ENCODE data around the gene CPN1.

Gene CPN1

DNA sequence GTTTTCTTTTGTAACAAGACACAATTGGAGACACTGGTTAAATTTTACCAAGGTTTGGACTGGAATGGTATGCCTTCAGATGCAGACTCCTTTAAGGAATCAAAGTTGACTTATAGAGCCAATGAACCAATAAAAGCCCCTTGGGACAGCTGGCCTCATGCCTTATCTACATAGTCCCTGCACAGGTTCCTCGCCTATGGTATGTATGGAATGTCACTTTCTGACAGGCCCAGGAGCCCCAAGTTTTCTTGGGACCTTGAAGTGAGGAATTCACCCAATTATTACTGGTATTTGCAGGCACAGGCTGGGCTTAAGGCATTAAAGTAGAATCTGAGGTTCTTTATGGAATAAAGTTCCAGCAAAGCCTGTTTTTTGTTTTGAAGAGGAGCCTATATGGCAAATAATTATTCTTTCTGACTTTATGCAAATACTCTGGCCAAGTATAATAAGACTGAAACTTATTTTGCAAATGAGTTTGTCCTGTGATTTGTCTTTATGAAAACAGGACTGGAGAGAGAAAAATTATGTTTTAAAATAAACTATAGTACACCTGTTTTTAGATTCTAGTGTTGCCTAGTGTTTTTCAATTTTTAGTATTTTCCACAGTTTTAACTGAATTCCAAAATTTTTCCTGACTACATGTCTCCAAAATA lies 47.8 kb downstream of the CPN1 start:
- no peaks in the 10 kb centered on the region for H3K4me1 ChIP-seq (ENCODE audit: control insufficient read depth, insufficient read depth, low read length, poor library complexity, severe bottlenecking)
- no peak for DNase-seq
- H3K27ac ChIP-seq (ENCODE audit: insufficient read depth, low read length, poor library complexity, severe bottlenecking): no peak overlapping the region
- H3K4me3 ChIP-seq (ENCODE audit: insufficient read depth, low read depth, low read length, poor library complexity, severe bottlenecking): no peak overlapping the region
- no peaks in the 10 kb centered on the region for H3K27me3 ChIP-seq (replicated peaks; ENCODE audit: control insufficient read depth, insufficient read depth, low read length, poor library complexity, severe bottlenecking)
- H3K9me3 ChIP-seq (ENCODE audit: control insufficient read depth, low read length): no peaks in the 10 kb centered on the region
- H3K36me3 ChIP-seq (ENCODE audit: control insufficient read depth, insufficient read depth, low read length): no peaks in the 10 kb centered on the region

DNA sequence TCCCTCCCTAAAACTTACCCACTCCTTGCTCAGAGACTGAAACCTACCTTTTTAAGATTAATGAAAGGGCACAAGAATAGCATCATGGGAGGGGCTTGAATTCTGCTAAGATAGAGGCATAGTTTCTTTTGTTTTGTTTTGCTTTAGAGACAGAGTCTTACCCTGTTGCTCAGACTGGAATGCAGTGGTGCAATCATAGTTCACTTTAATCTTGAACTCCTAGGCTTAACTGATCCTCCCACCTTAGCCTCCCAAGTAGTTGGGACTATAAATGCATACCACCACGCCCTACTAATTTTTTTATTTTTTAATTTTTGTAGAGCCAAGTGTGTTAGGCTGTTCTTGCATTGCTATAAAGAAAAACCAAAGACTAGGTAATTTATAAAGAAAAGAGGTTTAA lies 54.3 kb downstream of the CPN1 start:
- Histone ChIP-seq H3K4me3 (ENCODE audit: insufficient read depth, low read depth, low read length, poor library complexity, severe bottlenecking) (no peak overlapping the region), H3K27me3 (replicated peaks; ENCODE audit: control insufficient read depth, insufficient read depth, low read length, poor library complexity, severe bottlenecking) (no peaks in the 10 kb centered on the region), H3K27ac (ENCODE audit: insufficient read depth, low read length, poor library complexity, severe bottlenecking) (no peak overlapping the region), H3K36me3 (ENCODE audit: control insufficient read depth, insufficient read depth, low read length) (no peaks in the 10 kb centered on the region), H3K9me3 (ENCODE audit: control insufficient read depth, low read length) (peaks cover 3% of the 10 kb centered on the region), H3K4me1 (ENCODE audit: control insufficient read depth, insufficient read depth, low read length, poor library complexity, severe bottlenecking) (no peaks in the 10 kb centered on the region)
- no peak for DNase-seq

DNA sequence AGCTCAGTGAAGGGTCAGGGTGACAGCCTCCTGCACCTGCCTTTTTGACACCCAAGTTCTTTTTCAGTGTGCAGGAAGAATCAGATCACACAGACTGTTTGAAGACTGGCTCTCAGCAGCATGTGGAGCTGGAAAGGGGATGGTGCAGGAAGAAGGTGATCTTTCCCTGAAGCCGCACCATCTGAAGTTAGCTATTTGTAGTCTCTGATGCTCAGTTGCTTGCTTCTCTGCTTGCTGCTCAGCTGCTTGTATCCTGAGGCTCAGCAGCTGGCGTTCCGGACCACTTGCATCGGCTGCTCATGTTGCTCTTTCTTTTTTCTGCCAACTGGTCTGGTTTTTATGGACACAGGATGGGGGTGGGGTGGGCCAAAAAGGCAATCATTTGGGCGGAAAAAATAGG lies 56.1 kb downstream of the CPN1 start:
- no peaks in the 10 kb centered on the region for H3K27me3 ChIP-seq (replicated peaks; ENCODE audit: control insufficient read depth, insufficient read depth, low read length, poor library complexity, severe bottlenecking)
- H3K27ac ChIP-seq (ENCODE audit: insufficient read depth, low read length, poor library complexity, severe bottlenecking): no peak overlapping the region
- DNase-seq: no peak
- peaks cover 3% of the 10 kb centered on the region for H3K9me3 ChIP-seq (ENCODE audit: control insufficient read depth, low read length)
- H3K4me3 ChIP-seq (ENCODE audit: insufficient read depth, low read depth, low read length, poor library complexity, severe bottlenecking): no peak overlapping the region
- no peaks in the 10 kb centered on the region for H3K36me3 ChIP-seq (ENCODE audit: control insufficient read depth, insufficient read depth, low read length)
- no peaks in the 10 kb centered on the region for H3K4me1 ChIP-seq (ENCODE audit: control insufficient read depth, insufficient read depth, low read length, poor library complexity, severe bottlenecking)

DNA sequence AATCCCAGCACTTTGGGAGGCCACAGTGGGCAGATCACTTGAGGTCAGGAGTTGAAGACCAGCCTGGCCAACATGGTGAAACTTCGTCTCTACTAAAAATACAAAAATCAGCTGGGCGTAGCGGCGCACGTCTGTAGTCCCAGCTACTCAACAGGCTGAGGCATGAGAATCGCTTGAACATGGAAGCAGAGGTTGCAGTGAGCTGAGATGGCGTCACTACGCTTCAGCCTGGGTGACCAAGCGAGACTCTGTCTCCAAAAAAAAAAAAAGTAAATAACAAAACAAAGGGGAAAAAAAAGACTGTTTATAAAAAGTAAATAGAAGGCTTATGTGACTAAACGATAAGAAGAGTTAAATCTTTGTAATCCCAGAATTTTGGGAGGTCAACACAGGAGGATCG lies 56.9 kb downstream of the CPN1 start:
- H3K27me3 ChIP-seq (replicated peaks; ENCODE audit: control insufficient read depth, insufficient read depth, low read length, poor library complexity, severe bottlenecking): no peaks in the 10 kb centered on the region
- no peak overlapping the region for H3K27ac ChIP-seq (ENCODE audit: insufficient read depth, low read length, poor library complexity, severe bottlenecking)
- H3K36me3 ChIP-seq (ENCODE audit: control insufficient read depth, insufficient read depth, low read length): no peaks in the 10 kb centered on the region
- DNase-seq: no peak
- H3K4me1 ChIP-seq (ENCODE audit: control insufficient read depth, insufficient read depth, low read length, poor library complexity, severe bottlenecking): no peaks in the 10 kb centered on the region
- H3K4me3 ChIP-seq (ENCODE audit: insufficient read depth, low read depth, low read length, poor library complexity, severe bottlenecking): no peak overlapping the region
- H3K9me3 ChIP-seq (ENCODE audit: control insufficient read depth, low read length): peaks cover 3% of the 10 kb centered on the region

DNA sequence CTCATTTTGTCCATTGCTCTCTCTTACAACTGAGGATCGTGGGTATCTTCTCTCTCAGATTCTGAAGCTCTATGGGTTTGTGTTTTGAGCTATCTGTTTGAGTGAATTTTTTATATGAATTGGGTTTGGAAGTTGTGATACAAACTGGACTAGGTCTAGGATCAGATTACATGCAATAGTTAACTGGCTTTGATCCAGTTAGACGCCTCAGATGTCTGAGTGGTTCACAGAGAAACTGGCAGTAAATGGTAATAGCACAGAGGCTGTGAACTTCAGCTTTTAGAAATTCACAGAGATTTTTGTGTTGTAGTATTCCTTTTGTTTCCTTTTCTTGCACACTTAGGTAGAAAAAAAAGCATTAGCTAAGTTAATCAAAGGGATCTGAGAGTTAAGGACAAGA lies 59.3 kb downstream of the CPN1 start:
- no peak overlapping the region for H3K27ac ChIP-seq (ENCODE audit: insufficient read depth, low read length, poor library complexity, severe bottlenecking)
- no peak for DNase-seq
- no peak overlapping the region for H3K4me3 ChIP-seq (ENCODE audit: insufficient read depth, low read depth, low read length, poor library complexity, severe bottlenecking)
- H3K27me3 ChIP-seq (replicated peaks; ENCODE audit: control insufficient read depth, insufficient read depth, low read length, poor library complexity, severe bottlenecking): no peaks in the 10 kb centered on the region
- no peaks in the 10 kb centered on the region for H3K36me3 ChIP-seq (ENCODE audit: control insufficient read depth, insufficient read depth, low read length)
- H3K4me1 ChIP-seq (ENCODE audit: control insufficient read depth, insufficient read depth, low read length, poor library complexity, severe bottlenecking): no peaks in the 10 kb centered on the region
- no peaks in the 10 kb centered on the region for H3K9me3 ChIP-seq (ENCODE audit: control insufficient read depth, low read length)

DNA sequence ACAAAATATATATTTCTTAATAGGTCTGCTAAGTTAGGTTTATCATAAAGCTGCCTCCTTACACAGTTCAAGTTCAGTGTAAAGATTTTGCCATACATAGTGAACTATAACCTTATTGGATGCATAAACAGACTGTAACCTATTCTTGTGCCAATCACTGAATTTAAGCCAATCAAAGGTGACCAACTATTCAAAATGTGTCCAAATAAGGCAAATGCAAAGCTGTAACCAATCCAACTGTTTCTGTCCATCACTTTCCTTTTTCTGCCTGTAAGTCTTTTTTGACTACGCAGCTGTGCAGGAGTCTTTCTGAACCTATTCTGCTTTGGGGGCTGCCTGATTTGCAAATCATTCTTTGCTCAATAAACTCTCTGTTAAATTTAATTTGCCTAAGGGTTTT lies 60.3 kb downstream of the CPN1 start:
- DNase-seq: no peak
- H3K27me3 ChIP-seq (replicated peaks; ENCODE audit: control insufficient read depth, insufficient read depth, low read length, poor library complexity, severe bottlenecking): no peaks in the 10 kb centered on the region
- H3K36me3 ChIP-seq (ENCODE audit: control insufficient read depth, insufficient read depth, low read length): no peaks in the 10 kb centered on the region
- no peaks in the 10 kb centered on the region for H3K4me1 ChIP-seq (ENCODE audit: control insufficient read depth, insufficient read depth, low read length, poor library complexity, severe bottlenecking)
- no peaks in the 10 kb centered on the region for H3K9me3 ChIP-seq (ENCODE audit: control insufficient read depth, low read length)
- H3K27ac ChIP-seq (ENCODE audit: insufficient read depth, low read length, poor library complexity, severe bottlenecking): no peak overlapping the region
- H3K4me3 ChIP-seq (ENCODE audit: insufficient read depth, low read depth, low read length, poor library complexity, severe bottlenecking): no peak overlapping the region

DNA sequence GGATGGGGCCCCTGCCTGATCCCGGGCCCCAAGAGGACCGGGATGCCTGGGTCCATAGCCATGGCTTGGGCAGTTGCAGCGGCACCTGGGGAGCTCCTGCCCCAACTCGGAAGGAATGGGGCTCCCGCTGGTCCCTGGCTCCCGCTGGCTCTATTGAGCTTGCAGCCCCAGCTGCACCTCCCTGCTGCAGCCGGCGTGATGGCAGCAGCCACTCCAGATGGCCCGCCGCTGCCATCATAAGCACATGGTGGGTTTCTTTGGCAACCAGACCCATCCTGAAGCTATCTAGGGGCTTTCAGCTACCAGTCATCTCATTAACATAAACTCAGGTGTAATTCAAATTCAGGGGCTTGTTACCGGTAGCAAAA lies 60.8 kb downstream of the CPN1 start:
- H3K9me3 ChIP-seq (ENCODE audit: control insufficient read depth, low read length): no peaks in the 10 kb centered on the region
- no peaks in the 10 kb centered on the region for H3K4me1 ChIP-seq (ENCODE audit: control insufficient read depth, insufficient read depth, low read length, poor library complexity, severe bottlenecking)
- no peak for DNase-seq
- no peak overlapping the region for H3K4me3 ChIP-seq (ENCODE audit: insufficient read depth, low read depth, low read length, poor library complexity, severe bottlenecking)
- H3K36me3 ChIP-seq (ENCODE audit: control insufficient read depth, insufficient read depth, low read length): no peaks in the 10 kb centered on the region
- no peaks in the 10 kb centered on the region for H3K27me3 ChIP-seq (replicated peaks; ENCODE audit: control insufficient read depth, insufficient read depth, low read length, poor library complexity, severe bottlenecking)
- H3K27ac ChIP-seq (ENCODE audit: insufficient read depth, low read length, poor library complexity, severe bottlenecking): no peak overlapping the region

DNA sequence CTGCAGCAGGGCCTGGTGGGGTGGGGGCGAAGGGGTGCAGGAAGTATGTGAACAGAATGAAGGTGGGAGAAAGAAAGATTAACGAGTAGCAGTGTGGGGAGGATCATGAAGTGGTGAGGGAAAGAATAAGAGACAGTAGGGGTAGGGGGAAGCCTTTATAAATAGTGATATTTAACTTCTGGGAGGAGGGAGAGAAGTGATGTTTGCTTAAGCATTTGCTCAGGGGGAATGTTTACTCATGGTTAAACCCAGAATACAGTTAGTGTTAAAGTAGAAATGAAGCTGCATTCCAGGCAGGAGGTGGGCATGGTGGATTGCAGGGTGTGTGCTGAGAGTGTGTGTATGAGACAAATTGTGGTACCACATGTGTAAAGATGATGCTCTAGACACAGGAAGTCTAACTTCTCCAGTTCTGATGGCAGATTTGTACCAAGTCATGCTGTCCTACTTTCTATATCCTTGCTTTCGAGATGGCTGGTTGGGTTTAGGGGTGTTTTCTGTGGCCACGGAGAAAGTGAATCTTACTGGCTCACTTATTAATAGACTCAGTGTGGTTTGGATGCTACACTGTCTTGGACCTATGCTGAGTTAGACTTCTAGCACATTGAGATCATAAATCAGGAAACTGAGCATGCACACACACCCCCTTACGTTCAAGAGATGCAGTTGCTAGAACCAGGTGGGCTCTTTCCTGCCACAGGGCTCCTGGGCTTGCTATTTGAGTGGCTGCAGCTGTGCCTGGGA lies 61.4 kb downstream of the CPN1 start:
- no peak overlapping the region for H3K27ac ChIP-seq (ENCODE audit: insufficient read depth, low read length, poor library complexity, severe bottlenecking)
- no peaks in the 10 kb centered on the region for H3K4me1 ChIP-seq (ENCODE audit: control insufficient read depth, insufficient read depth, low read length, poor library complexity, severe bottlenecking)
- no peaks in the 10 kb centered on the region for H3K27me3 ChIP-seq (replicated peaks; ENCODE audit: control insufficient read depth, insufficient read depth, low read length, poor library complexity, severe bottlenecking)
- no peak for DNase-seq
- H3K4me3 ChIP-seq (ENCODE audit: insufficient read depth, low read depth, low read length, poor library complexity, severe bottlenecking): no peak overlapping the region
- no peaks in the 10 kb centered on the region for H3K36me3 ChIP-seq (ENCODE audit: control insufficient read depth, insufficient read depth, low read length)
- H3K9me3 ChIP-seq (ENCODE audit: control insufficient read depth, low read length): no peaks in the 10 kb centered on the region

DNA sequence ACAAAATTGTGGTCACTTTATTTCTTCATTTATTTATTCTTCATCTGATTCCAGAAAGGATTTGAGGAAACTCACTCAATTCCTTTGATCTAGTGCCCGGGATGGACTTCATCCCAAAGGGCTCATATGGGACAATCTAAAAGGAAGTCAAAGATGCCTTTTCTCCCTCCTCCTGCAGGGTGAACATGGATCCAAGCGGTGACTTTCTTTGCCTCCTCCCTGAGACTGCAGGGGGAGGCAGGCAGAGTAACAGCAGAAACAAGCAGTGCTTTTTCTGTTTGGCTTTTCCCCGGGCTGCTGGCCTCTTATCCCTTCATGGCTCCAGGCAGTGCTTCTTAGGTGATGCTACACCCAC lies 61.9 kb downstream of the CPN1 start:
- H3K27ac ChIP-seq (ENCODE audit: insufficient read depth, low read length, poor library complexity, severe bottlenecking): no peak overlapping the region
- DNase-seq: no peak
- no peaks in the 10 kb centered on the region for H3K9me3 ChIP-seq (ENCODE audit: control insufficient read depth, low read length)
- H3K4me3 ChIP-seq (ENCODE audit: insufficient read depth, low read depth, low read length, poor library complexity, severe bottlenecking): no peak overlapping the region
- H3K4me1 ChIP-seq (ENCODE audit: control insufficient read depth, insufficient read depth, low read length, poor library complexity, severe bottlenecking): no peaks in the 10 kb centered on the region
- H3K27me3 ChIP-seq (replicated peaks; ENCODE audit: control insufficient read depth, insufficient read depth, low read length, poor library complexity, severe bottlenecking): no peaks in the 10 kb centered on the region
- no peaks in the 10 kb centered on the region for H3K36me3 ChIP-seq (ENCODE audit: control insufficient read depth, insufficient read depth, low read length)

DNA sequence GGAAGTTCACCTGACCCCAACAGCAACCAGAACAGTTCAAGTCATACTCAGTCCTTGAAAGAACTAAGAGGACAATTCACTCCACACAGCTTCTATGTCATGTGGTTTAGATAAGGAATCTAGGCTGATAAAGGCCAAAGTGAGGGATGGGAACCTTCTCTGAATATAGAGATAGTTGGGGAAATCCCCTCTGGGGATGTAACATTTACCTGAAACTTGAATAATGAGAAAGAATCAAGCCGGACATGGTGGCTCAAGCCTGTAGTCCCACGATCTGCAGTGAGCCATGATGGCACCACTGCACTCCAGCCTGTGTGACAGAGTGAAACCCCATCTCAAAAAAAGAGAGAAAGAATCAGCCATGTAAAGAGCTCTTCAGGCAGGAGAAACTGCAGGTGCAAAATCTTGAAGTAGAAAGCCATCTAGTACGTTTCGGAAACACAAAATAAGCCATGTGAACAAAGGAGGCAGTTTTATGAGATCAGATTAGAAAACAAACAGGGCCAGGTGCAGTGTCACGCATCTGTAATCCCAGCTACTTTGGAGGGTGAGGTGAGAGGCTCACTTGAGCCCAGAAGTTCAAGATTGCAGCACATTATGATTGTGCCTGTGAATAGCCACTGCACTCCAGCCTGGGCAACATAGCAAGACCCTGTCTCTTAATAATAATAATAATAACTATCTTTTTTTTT lies 67.5 kb downstream of the CPN1 start:
- peaks cover 2% of the 10 kb centered on the region for H3K4me1 ChIP-seq (ENCODE audit: control insufficient read depth, insufficient read depth, low read length, poor library complexity, severe bottlenecking)
- no peaks in the 10 kb centered on the region for H3K36me3 ChIP-seq (ENCODE audit: control insufficient read depth, insufficient read depth, low read length)
- no peaks in the 10 kb centered on the region for H3K9me3 ChIP-seq (ENCODE audit: control insufficient read depth, low read length)
- no peak overlapping the region for H3K27ac ChIP-seq (ENCODE audit: insufficient read depth, low read length, poor library complexity, severe bottlenecking)
- DNase-seq: no peak
- no peaks in the 10 kb centered on the region for H3K27me3 ChIP-seq (replicated peaks; ENCODE audit: control insufficient read depth, insufficient read depth, low read length, poor library complexity, severe bottlenecking)
- H3K4me3 ChIP-seq (ENCODE audit: insufficient read depth, low read depth, low read length, poor library complexity, severe bottlenecking): no peak overlapping the region

Data from effector memory CD4-positive, alpha-beta T cell (primary cell).